CD4-positive, CD25-positive, alpha-beta regulatory T cell (primary cell): Measurements from ENCODE around the gene PCDHGA8. TPM values are rescaled to one million over a fixed set of nuclear protein-coding genes. Genes with fewer than 3 reads are reported as not detected.
A peak's percentile ranks its signal among the peaks of the same experiment; 100 is the strongest.
"Not testable (repeated sequence)": the region's sequence is repeated elsewhere in the genome, so short reads cannot be mapped to it uniquely, and the experiment has no call there.

Source experiments
- ATAC-seq, 2 donors: fragments of 150-1000 bp; cut with Tn5 transposase; one replicate each; pipeline ENCODE4 v1.10.0; 2021; ENCODE audit warnings: low read depth in 2 of 2, moderate number of reproducible peaks in 2 of 2, moderate library complexity in 1 of 2
- DNase-seq, 3 donors: peaks; one replicate each; pipeline versions ENCODE4 v3.0.0 to v3.0.0-alpha.2; 2012 to 2022; ENCODE audit warnings: mixed read lengths in 1 of 3
- H3K27ac ChIP-seq: one replicate; pipeline ENCODE4 v1.7.0; 2013; ENCODE audit warnings: mild to moderate bottlenecking, low read length; ENCODE audit not compliant: insufficient read depth, poor library complexity, severe bottlenecking
- H3K27me3 ChIP-seq: one replicate; pipeline ENCODE4 v1.7.0; 2013; ENCODE audit warnings: low read length; ENCODE audit not compliant: control insufficient read depth, insufficient read depth
- H3K36me3 ChIP-seq: one replicate; pipeline ENCODE4 v1.7.0; 2013; ENCODE audit warnings: mild to moderate bottlenecking, low read length, moderate library complexity; ENCODE audit not compliant: control insufficient read depth, insufficient read depth
- H3K4me1 ChIP-seq: 2 replicates; pipeline ENCODE4 v1.7.0; 2013; ENCODE audit warnings: mild to moderate bottlenecking, low read length; ENCODE audit not compliant: insufficient read depth, control insufficient read depth, poor library complexity, severe bottlenecking
- H3K4me3 ChIP-seq: one replicate; pipeline ENCODE4 v1.7.0; 2013; ENCODE audit warnings: low read depth, mild to moderate bottlenecking, low read length, moderate library complexity
- H3K9me3 ChIP-seq, 2 experiments: 1 replicate in 1 of 2; 2 replicates in 1 of 2; pipeline ENCODE4 v1.7.0; 2013; ENCODE audit warnings: low read length in 2 of 2, mild to moderate bottlenecking in 1 of 2, moderate library complexity in 1 of 2; ENCODE audit not compliant: control insufficient read depth in 2 of 2
- H3K27ac Mint-ChIP-seq, 3 donors: one replicate each; pipeline ENCODE4 v1.8.0; 2020 to 2022; ENCODE audit warnings: mild to moderate bottlenecking in 3 of 3, mixed read lengths in 3 of 3, moderate library complexity in 2 of 3
- H3K27me3 Mint-ChIP-seq: one replicate; pipeline ENCODE4 v1.8.0; 2022; ENCODE audit warnings: mild to moderate bottlenecking, mixed read lengths
- H3K36me3 Mint-ChIP-seq: one replicate; pipeline ENCODE4 v1.8.0; 2020; ENCODE audit warnings: mixed read lengths
- H3K4me1 Mint-ChIP-seq, 4 donors: one replicate each; pipeline ENCODE4 v1.8.0; 2020 to 2022; ENCODE audit warnings: mixed read lengths in 4 of 4, mild to moderate bottlenecking in 1 of 4
- H3K4me3 Mint-ChIP-seq, 4 donors: one replicate each; pipeline ENCODE4 v1.8.0; 2020 to 2022; ENCODE audit warnings: mild to moderate bottlenecking in 4 of 4, mixed read lengths in 4 of 4, moderate library complexity in 3 of 4
- H3K9me3 Mint-ChIP-seq, 7 donors: one replicate each; pipeline ENCODE4 v1.8.0; 2020 to 2022; ENCODE audit warnings: mixed read lengths in 7 of 7, mild to moderate bottlenecking in 3 of 7, moderate library complexity in 2 of 7
- polyA plus RNA-seq, 4 donors: library from polyadenylated mRNA; unstranded; fragments of 300-500 nt; fragmentation: Illumina TruSeq; gene quantifications; one replicate each; pipeline ENCODE4 v1.2.3, GENCODE V29; 2021
- total RNA-seq: library from RNA; stranded (reverse); gene quantifications from one replicate; pipeline ENCODE4 v1.2.3, GENCODE V29; 2022

PCDHGA8 gene
- total and polyA plus RNA-seq, 5 donors from 2014 or later = 0.10 TPM; not detected in 4

DNA sequence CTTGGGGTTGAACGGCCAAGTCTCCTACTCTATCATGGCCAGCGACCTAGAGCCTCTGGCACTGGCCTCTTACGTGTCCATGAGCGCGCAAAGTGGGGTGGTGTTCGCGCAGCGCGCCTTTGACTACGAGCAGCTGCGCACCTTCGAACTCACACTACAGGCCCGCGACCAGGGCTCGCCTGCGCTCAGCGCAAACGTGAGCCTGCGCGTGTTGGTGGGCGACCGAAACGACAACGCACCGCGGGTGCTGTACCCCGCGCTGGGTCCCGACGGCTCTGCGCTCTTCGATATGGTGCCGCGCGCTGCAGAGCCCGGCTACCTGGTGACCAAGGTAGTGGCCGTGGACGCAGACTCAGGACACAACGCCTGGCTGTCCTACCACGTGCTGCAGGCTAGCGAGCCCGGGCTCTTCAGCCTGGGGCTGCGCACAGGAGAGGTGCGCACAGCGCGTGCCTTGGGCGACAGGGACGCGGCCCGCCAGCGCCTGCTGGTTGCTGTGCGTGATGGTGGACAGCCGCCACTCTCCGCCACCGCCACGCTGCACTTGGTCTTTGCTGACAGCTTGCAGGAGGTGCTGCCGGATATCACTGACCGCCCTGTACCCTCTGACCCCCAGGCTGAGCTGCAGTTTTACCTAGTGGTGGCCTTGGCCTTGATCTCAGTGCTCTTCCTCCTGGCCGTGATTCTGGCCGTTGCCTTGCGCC lies 7.3 kb downstream of the PCDHGA8 start:
- ATAC-seq (no peak), DNase-seq (no peak)
- H3K4me1 Mint-ChIP-seq = peaks cover 0 to 6% (median 0%) of the 10 kb centered on the region in 4 donors
- H3K9me3 Mint-ChIP-seq = peaks cover 0 to 38% (median 10%) of the 10 kb centered on the region in 7 donors
- H3K27me3 ChIP-seq = peaks cover 21% of the 10 kb centered on the region
- peaks cover 20 to 29% of the 10 kb centered on the region in 2 experiments for H3K9me3 ChIP-seq
- H3K27ac Mint-ChIP-seq = no peak overlapping the region
- no peaks in the 10 kb centered on the region for H3K4me1 ChIP-seq
- peaks cover 3% of the 10 kb centered on the region for H3K36me3 Mint-ChIP-seq
- H3K27me3 Mint-ChIP-seq = peaks cover 51% of the 10 kb centered on the region
- no peak overlapping the region for H3K4me3 Mint-ChIP-seq
- no peaks in the 10 kb centered on the region for H3K36me3 ChIP-seq
- no peak overlapping the region for H3K27ac ChIP-seq
- H3K4me3 ChIP-seq = no peak overlapping the region

- DNase-seq (no peak), ATAC-seq (no peak)
- Histone ChIP-seq H3K4me1 (no peaks in the 10 kb centered on the region), H3K4me3 (no peak within 1 kb of the TSS), H3K36me3 (no peaks in the 10 kb centered on the region), H3K27me3 (peaks cover 38% of the 10 kb centered on the region), H3K27ac (no peak within 1 kb of the TSS), H3K9me3 (peaks cover 24 to 35% of the 10 kb centered on the region in 2 experiments)
- no peak within 1 kb of the TSS for H3K27ac Mint-ChIP-seq
- peak within 1 kb of the TSS; percentile 27 to 52 (median 34) for H3K4me3 Mint-ChIP-seq
- H3K27me3 Mint-ChIP-seq = peaks cover 60% of the 10 kb centered on the region
- peaks cover 0 to 6% (median 0%) of the 10 kb centered on the region in 4 donors for H3K4me1 Mint-ChIP-seq
- H3K36me3 Mint-ChIP-seq = peaks cover 8% of the 10 kb centered on the region
- H3K9me3 Mint-ChIP-seq = peaks cover 0 to 29% (median 7%) of the 10 kb centered on the region in 7 donors
Observed at GRCh38 chr5:141402553-141403243, 10.3 kb downstream of the PCDHGA8 start, which contains the start of gene PCDHGA9. Gene PCDHGA9, plus strand, starts transcription at chr5:141402778. Its CDS starts 175 bp downstream, at chr5:141402953.

- H3K9me3 ChIP-seq = peaks cover 24 to 42% of the 10 kb centered on the region in 2 experiments
- H3K9me3 Mint-ChIP-seq = peaks cover 0 to 34% (median 10%) of the 10 kb centered on the region in 7 donors
- ATAC-seq = no peak
- H3K27me3 ChIP-seq = peaks cover 38% of the 10 kb centered on the region
- H3K27me3 Mint-ChIP-seq = peaks cover 64% of the 10 kb centered on the region
- peaks cover 8% of the 10 kb centered on the region for H3K36me3 Mint-ChIP-seq
- no peaks in the 10 kb centered on the region for H3K4me1 ChIP-seq
- H3K4me3 Mint-ChIP-seq = peak overlapping the region in 1 of 4 donors; percentile 9
- H3K36me3 ChIP-seq = no peaks in the 10 kb centered on the region
- H3K4me1 Mint-ChIP-seq = peaks cover 0 to 8% (median 0%) of the 10 kb centered on the region in 4 donors
- DNase-seq = no peak
- H3K27ac Mint-ChIP-seq = no peak overlapping the region
- no peak overlapping the region for H3K27ac ChIP-seq
- H3K4me3 ChIP-seq = no peak overlapping the region
Observed at GRCh38 chr5:141403387-141403786, 11.0 kb downstream of the PCDHGA8 start.

GRCh38 chr5:141407790-141408505 lies 15.5 kb downstream of the PCDHGA8 start, which contains the start of gene PCDHGB6:
Gene PCDHGB6, plus strand, starts transcription at chr5:141408021. Its CDS starts 182 bp downstream, at chr5:141408203.
- H3K27ac ChIP-seq, H3K27ac Mint-ChIP-seq, H3K4me1 ChIP-seq, H3K36me3 ChIP-seq, H3K4me3 ChIP-seq, H3K4me1 Mint-ChIP-seq: not testable (repeated sequence)
- H3K27me3 Mint-ChIP-seq = peaks cover 81% of the 10 kb centered on the region
- Histone ChIP-seq H3K9me3 (peaks cover 21 to 39% of the 10 kb centered on the region in 2 experiments), H3K27me3 (peaks cover 39% of the 10 kb centered on the region)
- peaks cover 12% of the 10 kb centered on the region for H3K36me3 Mint-ChIP-seq
- peak within 1 kb of the TSS in 3 of 4 donors; percentile 31 to 58 (median 50) for H3K4me3 Mint-ChIP-seq
- peak in 1 of 3 donors; percentile 32 for DNase-seq
- peaks cover 0 to 40% (median 13%) of the 10 kb centered on the region in 7 donors for H3K9me3 Mint-ChIP-seq
- peak in 1 of 2 donors; percentile 24 for ATAC-seq

DNA sequence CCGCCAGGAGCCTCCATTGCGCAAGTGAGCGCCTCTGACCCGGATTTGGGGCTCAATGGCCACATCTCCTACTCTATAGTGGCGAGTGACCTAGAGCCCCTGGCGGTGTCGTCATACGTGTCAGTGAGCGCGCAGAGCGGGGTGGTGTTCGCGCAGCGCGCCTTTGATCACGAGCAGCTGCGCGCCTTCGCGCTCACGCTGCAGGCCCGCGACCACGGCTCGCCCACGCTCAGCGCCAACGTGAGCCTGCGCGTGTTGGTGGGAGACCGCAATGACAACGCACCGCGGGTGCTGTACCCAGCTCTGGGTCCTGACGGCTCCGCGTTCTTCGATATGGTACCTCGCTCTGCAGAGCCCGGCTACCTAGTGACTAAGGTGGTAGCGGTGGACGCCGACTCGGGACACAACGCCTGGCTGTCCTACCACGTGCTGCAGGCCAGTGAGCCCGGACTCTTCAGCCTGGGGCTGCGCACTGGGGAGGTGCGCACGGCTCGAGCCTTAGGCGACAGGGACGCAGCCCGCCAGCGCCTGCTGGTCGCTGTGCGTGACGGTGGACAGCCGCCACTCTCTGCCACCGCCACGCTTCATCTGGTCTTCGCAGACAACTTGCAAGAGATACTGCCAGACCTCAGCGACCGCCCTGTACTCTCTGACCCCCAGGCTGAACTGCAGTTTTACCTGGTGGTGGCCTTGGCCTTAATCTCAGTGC lies 17.3 kb downstream of the PCDHGA8 start:
- Mint-ChIP-seq H3K27me3 (peaks cover 83% of the 10 kb centered on the region), H3K4me1 (peaks cover 0 to 21% (median 16%) of the 10 kb centered on the region in 4 donors), H3K27ac (no peak overlapping the region), H3K36me3 (peaks cover 17% of the 10 kb centered on the region), H3K9me3 (peaks cover 0 to 44% (median 13%) of the 10 kb centered on the region in 7 donors), H3K4me3 (peak overlapping the region in 1 of 4 donors; percentile 35)
- Histone ChIP-seq H3K4me1 (peaks cover 12% of the 10 kb centered on the region), H3K27me3 (peaks cover 52% of the 10 kb centered on the region), H3K27ac (no peak overlapping the region), H3K36me3 (no peaks in the 10 kb centered on the region), H3K9me3 (peaks cover 21 to 37% of the 10 kb centered on the region in 2 experiments), H3K4me3 (no peak overlapping the region)
- no peak for DNase-seq
- ATAC-seq = no peak

GRCh38 chr5:141411575-141411974 lies 19.1 kb downstream of the PCDHGA8 start:
- Mint-ChIP-seq H3K36me3 (peaks cover 17% of the 10 kb centered on the region), H3K4me3 (no peak overlapping the region), H3K27me3 (peaks cover 80% of the 10 kb centered on the region), H3K9me3 (peaks cover 0 to 44% (median 15%) of the 10 kb centered on the region in 7 donors), H3K4me1 (peaks cover 0 to 21% (median 16%) of the 10 kb centered on the region in 4 donors), H3K27ac (no peak overlapping the region)
- Histone ChIP-seq H3K27me3 (peaks cover 53% of the 10 kb centered on the region), H3K9me3 (peaks cover 17 to 44% of the 10 kb centered on the region in 2 experiments), H3K4me3 (no peak overlapping the region), H3K36me3 (no peaks in the 10 kb centered on the region), H3K4me1 (peaks cover 12% of the 10 kb centered on the region), H3K27ac (no peak overlapping the region)
- no peak for ATAC-seq
- DNase-seq = no peak
